ENCODE measurements around the gene IRF2BPL.

DNA sequence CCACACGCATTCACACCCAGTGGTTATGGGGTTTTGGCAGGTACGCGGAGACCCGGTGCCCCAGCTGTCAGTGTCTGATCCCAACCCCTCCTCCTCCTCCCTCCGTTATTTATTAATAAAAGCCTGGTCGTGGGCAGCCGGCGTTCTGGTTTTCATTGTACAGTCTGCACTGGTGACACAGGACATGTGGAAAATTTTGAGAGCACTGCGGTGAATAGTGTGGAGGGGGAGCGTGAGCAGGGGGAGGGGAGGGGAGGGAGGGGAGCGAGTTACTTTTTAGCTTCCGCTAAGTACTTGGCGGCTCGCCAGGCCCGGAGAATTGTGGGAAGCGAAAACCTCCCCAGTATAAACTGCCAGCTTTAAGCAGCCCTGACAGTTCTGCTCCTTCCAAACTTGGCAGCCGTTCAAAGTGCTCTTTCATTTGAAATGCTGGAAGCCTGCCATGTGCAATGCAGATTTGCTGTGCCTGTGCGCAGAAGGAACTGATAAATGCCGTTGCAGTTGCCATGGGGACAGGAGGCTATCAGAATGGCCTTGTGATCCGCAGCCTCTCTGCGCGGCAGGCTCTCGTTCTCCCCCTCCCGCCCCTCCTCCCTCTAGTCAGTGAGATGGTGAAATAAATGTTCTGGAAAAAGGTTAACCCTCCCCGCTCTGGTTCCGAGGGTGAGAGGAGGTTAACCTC lies 11.7 kb upstream of the IRF2BPL start:
- TF ChIP-seq, protein P1, sequence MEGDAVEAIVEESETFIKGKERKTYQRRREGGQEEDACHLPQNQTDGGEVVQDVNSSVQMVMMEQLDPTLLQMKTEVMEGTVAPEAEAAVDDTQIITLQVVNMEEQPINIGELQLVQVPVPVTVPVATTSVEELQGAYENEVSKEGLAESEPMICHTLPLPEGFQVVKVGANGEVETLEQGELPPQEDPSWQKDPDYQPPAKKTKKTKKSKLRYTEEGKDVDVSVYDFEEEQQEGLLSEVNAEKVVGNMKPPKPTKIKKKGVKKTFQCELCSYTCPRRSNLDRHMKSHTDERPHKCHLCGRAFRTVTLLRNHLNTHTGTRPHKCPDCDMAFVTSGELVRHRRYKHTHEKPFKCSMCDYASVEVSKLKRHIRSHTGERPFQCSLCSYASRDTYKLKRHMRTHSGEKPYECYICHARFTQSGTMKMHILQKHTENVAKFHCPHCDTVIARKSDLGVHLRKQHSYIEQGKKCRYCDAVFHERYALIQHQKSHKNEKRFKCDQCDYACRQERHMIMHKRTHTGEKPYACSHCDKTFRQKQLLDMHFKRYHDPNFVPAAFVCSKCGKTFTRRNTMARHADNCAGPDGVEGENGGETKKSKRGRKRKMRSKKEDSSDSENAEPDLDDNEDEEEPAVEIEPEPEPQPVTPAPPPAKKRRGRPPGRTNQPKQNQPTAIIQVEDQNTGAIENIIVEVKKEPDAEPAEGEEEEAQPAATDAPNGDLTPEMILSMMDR (conservative IDR thresholded peaks at IDR 0.05): no peak
- TF ChIP-seq ZFX (IDR thresholded peaks at IDR 0.05): no peak

All from C4-2B (cell line).